22Rv1 (cell line): ENCODE data around the gene ANKRD55.

Experiments used
- CTCF ChIP-seq: fragments of 450-650 bp; IDR thresholded peaks from 2 replicates; pipeline ENCODE4 v1.5.1; 2017; ENCODE audit warnings: mild to moderate bottlenecking
- ZFX ChIP-seq: fragments of 450-650 bp; IDR thresholded peaks from 2 replicates; pipeline ENCODE4 v1.6.1; 2017; ENCODE audit warnings: antibody characterized with exemption, borderline replicate concordance

- TF ChIP-seq CTCF, result no peak
- TF ChIP-seq ZFX, result no peak
Measured at GRCh38 chr5:56178823-56179222, 54.3 kb downstream of the ANKRD55 start.
